ENCODE measurements around the gene PCDH8.
"Not testable (repeated sequence)": the region's sequence is repeated elsewhere in the genome, so short reads cannot be mapped to it uniquely, and the experiment has no call there.

Gene PCDH8

DNA sequence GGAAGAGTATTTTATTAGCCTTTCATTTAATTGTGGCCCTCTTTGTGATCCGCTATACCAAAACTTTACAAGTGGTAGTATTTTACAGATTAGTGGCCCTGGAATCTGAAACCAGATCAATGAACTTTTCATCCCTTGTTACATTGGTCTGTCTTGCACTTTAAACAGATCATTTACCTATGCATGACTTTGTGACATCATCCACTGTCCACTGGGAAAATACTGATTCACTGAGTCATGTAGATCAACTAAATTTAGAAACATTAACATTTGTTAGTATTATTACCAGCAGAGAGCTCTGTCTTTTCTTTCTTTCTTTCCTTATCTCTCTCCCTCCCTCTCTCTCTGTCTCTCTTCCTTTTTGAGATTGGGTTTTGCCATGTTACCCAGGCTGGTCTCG, 17.5 kb downstream of the PCDH8 start:
- TF ChIP-seq, protein P1, sequence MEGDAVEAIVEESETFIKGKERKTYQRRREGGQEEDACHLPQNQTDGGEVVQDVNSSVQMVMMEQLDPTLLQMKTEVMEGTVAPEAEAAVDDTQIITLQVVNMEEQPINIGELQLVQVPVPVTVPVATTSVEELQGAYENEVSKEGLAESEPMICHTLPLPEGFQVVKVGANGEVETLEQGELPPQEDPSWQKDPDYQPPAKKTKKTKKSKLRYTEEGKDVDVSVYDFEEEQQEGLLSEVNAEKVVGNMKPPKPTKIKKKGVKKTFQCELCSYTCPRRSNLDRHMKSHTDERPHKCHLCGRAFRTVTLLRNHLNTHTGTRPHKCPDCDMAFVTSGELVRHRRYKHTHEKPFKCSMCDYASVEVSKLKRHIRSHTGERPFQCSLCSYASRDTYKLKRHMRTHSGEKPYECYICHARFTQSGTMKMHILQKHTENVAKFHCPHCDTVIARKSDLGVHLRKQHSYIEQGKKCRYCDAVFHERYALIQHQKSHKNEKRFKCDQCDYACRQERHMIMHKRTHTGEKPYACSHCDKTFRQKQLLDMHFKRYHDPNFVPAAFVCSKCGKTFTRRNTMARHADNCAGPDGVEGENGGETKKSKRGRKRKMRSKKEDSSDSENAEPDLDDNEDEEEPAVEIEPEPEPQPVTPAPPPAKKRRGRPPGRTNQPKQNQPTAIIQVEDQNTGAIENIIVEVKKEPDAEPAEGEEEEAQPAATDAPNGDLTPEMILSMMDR (IDR thresholded peaks at IDR 0.05; ENCODE audit: borderline replicate concordance, control extremely low read depth, extremely low read depth, insufficient read depth, missing control alignments): no peak
- DNase-seq (ENCODE audit: low spot score): no peak
- in situ Hi-C loops (cut with MboI; ENCODE audit: low sequenced_read_pairs, unreplicated experiment): no loop called here

DNA sequence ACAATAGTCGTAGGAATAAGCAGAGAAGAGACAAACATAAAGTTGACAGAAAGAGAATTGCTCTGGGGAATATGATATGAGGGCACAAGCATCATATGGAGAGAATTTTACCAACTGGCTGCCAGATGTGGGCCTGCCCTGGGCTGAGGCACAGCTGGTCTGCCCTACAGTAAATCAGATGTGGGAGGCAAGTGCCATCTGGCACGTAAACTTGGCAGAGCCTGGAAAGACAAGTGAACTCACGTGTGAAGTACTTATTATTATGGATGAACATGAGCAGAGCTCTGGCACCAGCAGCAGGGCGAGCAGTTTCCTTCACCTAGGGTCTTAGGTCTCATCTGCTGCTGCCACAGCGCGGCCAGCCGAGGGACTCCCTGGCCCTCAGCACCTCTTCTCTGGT, 20.6 kb downstream of the PCDH8 start:
- TF ChIP-seq, protein P1 (IDR thresholded peaks at IDR 0.05; ENCODE audit: borderline replicate concordance, control extremely low read depth, extremely low read depth, insufficient read depth, missing control alignments): no peak
- no peak for DNase-seq (ENCODE audit: low spot score)
- in situ Hi-C loops (cut with MboI; ENCODE audit: low sequenced_read_pairs, unreplicated experiment): no loop called here

DNA sequence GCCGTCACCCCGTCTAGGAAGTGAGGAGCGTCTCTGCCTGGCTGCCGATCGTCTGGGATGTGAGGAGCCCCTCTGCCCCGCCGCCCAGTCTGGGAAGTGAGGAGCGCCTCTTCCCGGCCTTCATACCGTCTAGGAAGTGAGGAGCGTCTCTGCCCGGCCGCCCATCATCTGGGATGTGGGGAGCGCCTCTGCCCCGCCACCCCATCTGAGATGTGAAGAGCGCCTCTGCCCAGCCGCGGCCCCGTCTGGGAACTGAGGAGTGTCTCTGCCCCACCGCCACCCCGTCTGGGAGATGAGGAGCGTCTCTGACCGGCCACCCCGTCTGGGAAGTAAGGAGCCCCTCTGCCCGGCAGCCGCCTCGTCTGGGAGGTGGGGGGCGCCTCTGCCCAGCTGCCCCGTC, 30.6 kb downstream of the PCDH8 start:
- in situ Hi-C loops (cut with MboI; ENCODE audit: low sequenced_read_pairs, unreplicated experiment): loop anchor here (25.0 kb wide), 1 partner anchor 206 kb away; no protein-coding TSS in a partner anchor

DNA sequence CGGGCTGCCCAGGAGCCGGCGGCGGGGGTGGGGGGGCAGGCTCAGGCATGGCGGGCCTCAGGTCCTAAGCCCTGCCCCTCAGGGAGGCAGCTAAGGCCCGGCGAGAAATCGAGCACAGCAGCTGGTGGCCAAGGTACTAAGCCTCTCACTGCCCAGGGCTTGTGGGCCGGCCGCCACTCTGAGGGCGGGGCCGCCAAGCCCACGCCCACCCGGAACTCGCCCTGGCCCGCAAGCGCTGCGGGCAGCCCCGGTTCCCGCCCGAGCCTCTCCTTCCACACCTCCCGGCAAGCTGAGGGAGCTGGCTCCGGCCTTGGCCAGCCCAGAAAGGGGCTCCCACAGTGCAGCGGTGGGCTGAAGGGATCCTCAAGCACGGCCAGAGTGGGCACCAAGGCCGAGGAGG, 33.1 kb downstream of the PCDH8 start:
- no peak for DNase-seq (ENCODE audit: low spot score)
- TF ChIP-seq, protein P1 (IDR thresholded peaks at IDR 0.05; ENCODE audit: borderline replicate concordance, control extremely low read depth, extremely low read depth, insufficient read depth, missing control alignments): no peak
- in situ Hi-C loops (cut with MboI; ENCODE audit: low sequenced_read_pairs, unreplicated experiment): loop anchor here (25.0 kb wide), 1 partner anchor 203 kb away; no protein-coding TSS in a partner anchor

More for the DNA sequence above, 30.6 kb downstream of the PCDH8 start:
- not testable (repeated sequence) for DNase-seq (ENCODE audit: low spot score)

DNA sequence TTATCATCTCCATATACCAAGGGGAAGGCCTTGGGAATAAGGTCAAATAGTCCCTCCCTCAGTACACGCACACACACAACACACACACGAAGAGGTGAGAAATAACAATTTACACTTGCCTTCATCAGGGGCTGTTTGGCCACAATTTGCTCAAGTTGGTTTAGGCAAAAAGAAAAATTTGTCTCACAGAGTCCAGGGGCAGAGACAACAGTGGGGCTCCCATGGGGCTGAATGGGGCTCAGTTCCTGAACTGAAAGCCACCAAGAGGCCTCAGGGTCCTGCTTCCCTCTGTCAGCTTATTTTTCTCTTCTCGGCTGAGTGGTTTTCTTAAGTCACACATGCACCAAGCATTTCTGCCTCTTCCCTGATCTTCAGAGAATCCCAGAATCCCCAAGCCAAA, 35.5 kb downstream of the PCDH8 start:
- no peak for DNase-seq (ENCODE audit: low spot score)
- in situ Hi-C loops (cut with MboI; ENCODE audit: low sequenced_read_pairs, unreplicated experiment): loop anchor here (25.0 kb wide), 1 partner anchor 201 kb away; no protein-coding TSS in a partner anchor
- TF ChIP-seq, protein P1 (IDR thresholded peaks at IDR 0.05; ENCODE audit: borderline replicate concordance, control extremely low read depth, extremely low read depth, insufficient read depth, missing control alignments): no peak

DNA sequence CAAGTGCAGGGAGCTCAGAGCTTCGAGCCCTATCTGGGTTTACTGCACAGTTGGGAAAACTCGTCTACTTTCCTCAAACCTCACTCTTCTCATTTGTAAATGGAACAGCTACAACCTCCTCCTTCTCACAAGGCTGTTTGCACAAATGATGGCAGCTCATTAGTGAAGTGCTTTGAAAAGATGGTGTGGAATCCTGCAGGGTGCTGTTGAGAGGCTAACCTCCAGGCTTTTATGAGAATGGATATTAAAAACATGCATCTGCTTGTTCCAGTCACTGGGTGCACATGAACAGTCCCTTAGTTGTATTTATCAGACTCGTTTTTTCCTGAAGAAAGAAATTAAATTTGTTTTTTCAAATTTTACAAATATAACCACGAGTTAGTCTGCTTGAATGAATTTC, 36.6 kb downstream of the PCDH8 start:
- in situ Hi-C loops (cut with MboI; ENCODE audit: low sequenced_read_pairs, unreplicated experiment): loop anchor here (25.0 kb wide), 1 partner anchor 200 kb away; no protein-coding TSS in a partner anchor
- TF ChIP-seq, protein P1 (IDR thresholded peaks at IDR 0.05; ENCODE audit: borderline replicate concordance, control extremely low read depth, extremely low read depth, insufficient read depth, missing control alignments): no peak
- DNase-seq (ENCODE audit: low spot score): no peak

DNA sequence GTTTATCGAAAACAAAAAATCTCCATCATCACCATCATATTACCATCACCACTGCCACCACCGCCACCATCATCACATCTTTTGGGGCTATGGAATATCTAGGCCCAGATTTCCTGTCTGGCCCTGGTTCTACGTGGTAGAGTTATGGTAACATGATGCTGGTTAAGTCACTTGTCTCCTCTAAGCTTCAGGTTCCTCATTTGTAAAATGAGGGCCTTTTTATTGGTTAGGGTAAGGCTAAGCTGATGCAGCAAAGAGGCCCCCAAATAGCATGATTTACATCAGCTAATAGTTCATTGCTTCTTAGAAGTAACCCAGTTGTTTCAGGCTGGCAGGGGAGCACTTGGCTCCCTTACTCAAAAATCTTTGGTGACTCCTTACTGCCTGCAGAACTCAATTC, 37.9 kb downstream of the PCDH8 start:
- TF ChIP-seq, protein P1 (IDR thresholded peaks at IDR 0.05; ENCODE audit: borderline replicate concordance, control extremely low read depth, extremely low read depth, insufficient read depth, missing control alignments): no peak
- in situ Hi-C loops (cut with MboI; ENCODE audit: low sequenced_read_pairs, unreplicated experiment): loop anchor here (25.0 kb wide), 1 partner anchor 198 kb away; no protein-coding TSS in a partner anchor
- DNase-seq (ENCODE audit: low spot score): no peak
